NCI-H1092 treated with DMSO at 0.1 percent for 48 hours (cell line): Measurements from ENCODE around the gene SLC38A9.
A peak's percentile ranks its signal among the peaks of the same experiment; 100 is the strongest.
"Not testable (repeated sequence)": the region's sequence is repeated elsewhere in the genome, so short reads cannot be mapped to it uniquely, and the experiment has no call there.

Source experiments
- DNase-seq: peaks from one replicate; lab custom pipeline; 2025; lab: John Stamatoyannopoulos, UW

SLC38A9 gene

DNA sequence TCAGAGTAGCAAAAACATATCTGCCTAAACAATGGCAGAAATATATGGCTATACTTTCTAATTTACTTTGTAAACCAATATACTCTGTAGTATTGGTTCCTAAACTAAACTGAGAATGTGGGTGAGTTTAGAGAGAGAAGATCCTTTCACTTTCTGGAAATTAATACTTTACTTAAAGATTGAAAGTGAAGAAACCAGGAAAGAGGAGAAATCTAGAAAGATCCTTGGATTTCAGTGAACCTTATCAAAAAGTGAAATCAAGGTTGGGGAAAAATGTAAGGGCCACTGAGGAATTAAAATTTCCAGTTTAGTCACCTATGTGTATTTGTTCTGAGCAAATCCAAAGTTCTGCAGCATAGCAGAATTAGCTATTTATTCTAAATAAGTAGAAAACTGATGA is 5.9 kb downstream of the SLC38A9 start:
- no peak for DNase-seq

DNA sequence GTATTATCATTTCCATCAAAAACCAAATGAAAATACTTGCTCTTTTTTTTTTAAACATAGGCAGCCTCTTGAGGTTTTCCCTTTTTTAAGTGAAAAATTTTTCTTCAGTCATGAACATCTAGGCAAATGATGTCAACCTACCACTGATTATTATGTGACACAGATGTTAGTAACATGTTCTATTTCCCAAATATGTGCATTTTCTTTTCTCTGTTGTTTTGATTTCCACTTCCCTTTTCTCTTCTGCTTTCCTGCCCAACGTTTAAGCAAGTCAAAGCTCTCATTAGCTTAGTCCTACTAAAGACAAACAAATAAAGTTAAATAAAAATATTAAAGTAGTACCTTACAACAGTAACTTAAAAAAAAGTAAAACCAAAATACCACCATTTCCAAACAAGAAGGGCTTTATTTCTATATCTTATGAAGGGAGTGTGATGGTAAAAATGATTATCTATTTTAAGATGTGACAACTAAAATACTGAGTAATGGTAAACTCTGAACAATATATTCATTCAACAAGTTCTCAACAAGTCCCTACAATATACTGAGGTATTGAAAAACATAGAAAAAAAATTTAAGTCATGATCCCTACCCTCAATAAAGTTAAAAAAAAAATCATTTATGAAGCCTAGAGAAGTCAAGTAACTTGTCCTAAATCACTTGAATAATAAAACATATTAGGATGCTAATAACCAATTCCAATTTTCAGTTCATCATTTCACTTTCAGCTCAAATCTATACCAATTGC is 9.4 kb downstream of the SLC38A9 start:
- DNase-seq = no peak

DNA sequence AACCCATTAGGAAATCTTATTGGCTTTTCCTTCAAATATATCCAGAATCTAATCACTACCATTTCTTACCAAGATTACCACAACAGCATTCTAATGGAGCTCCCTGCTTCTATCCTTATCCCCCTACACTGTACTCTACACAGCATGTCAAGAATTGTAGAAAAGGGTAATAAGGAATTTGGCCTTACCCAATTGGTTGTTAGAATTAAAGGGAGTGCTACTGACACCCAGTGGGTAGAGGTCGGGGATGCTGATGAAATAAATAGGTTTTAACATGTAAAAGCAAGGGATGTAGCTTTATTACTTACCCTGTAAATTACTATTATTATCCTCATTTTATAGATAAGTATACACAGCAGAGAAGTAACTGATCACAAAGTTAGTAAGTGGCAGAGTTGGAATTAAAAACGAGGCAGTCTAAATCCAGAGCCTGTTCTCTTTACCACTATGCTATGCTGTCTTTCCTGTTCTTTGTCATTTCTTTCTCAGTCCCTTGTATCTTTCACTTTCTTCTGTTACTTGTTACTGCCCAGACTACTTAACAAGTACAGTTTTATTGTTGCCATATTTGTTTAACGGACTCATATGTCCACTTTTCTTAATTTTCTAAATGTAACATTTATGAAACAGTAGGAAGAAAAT is 10.5 kb downstream of the SLC38A9 start:
- DNase-seq = no peak

- DNase-seq = no peak
These were observed 11.4 kb downstream of the SLC38A9 start for GRCh38 chr5:55700745-55701144.

DNA sequence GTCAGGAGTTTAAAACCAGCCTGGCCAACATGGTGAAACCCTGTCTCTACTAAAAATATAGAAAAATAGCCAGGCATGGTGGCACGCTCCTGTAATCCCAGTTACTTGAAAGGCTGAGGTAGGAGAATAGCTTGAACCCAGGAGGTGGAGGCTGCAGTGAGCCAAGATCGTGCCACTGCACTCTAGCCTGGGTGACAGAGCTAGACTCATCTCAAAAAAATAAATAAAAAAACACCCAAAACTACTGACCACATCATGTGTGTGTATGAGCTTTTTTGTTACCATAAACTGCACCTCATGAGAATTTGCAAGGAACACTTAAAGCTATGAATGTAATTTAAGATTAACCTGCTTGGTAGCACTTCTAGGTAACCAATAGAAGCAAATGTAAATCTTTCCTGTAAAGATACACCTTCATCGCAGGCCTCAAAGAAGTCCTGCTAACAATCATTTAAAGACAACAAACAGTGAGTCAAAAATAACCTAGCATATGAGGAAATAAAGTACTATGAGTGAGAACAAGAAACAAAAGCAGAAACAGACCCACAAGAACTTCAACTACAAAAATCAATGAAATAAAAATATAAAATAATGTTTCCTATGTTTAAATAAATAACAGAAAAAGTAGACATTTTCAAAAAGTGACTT is 13.0 kb downstream of the SLC38A9 start:
- no peak for DNase-seq

GRCh38 chr5:55696704-55697103 is 15.4 kb downstream of the SLC38A9 start:
- DNase-seq = not testable (repeated sequence)

- no peak for DNase-seq
These were observed 17.8 kb downstream of the SLC38A9 start for GRCh38 chr5:55694152-55694830.

DNA sequence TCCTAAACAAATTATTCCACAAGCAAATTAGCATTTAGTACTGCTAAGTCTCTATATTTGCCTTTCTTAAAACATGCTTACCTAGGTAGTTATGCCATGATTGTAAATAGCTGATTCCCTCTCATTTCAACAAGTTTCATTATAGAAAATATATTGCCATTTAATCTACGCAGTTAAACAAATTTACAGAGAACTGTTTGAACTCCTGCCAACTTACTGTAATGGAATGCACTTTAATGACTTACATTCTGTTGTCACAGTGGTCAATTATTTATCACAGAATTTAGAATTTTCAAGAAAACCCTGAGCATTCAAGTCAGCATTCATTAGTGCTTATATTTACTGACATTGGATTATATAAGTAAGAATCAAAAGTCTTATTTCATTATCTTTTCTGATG is 19.6 kb downstream of the SLC38A9 start:
- no peak for DNase-seq

DNA sequence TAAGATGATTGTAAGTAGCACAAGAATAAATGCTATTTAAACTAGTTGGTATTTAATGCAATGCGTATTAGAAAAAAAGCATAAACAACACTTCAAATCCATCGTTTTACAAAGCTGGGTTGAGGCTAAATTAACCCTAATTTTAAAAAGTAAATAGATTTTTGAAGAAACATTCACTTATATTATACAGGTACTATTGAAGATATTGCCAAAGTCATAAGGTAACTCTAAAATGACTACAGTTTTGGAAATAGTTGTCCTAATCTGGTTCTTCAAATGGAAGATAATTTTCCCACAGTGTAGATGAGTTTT is 20.1 kb downstream of the SLC38A9 start:
- no peak for DNase-seq

DNA sequence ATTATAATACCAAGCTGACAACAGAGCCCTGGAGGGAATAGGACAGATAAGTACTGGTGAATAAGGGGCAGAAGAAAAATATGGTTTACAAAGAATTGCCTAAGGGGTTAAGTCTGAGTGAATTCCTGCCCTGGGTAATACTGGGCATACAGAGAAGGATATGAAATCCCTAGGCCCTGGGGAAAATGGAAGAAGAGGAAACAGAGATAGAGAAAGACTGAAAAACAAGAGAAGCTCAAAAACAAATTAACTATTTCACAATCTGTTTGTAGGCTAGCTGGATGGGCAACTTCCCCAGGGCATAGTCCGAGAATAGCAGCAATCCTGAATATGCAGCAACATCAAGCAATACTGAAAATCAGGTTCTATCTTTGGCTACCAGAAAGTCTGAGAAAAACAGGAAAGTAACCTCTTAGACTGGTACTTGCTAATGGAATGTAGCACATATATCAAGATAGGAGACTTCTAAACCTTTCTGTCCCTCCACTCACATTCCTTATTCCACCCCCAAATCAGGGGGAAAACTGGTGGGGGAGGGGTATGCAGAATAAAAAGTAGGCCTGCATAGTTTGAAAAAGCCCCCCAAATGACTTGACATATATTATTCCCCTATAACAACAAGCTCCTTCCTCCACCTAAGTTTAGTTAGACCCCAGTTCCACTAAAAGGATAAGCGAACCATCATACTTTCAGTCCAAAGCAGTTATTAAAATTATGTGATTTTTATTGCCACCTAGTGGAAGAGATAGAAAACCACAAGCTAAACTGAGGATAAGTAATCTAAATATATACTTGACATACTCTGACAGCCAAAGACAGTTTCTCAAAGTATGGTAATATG is 20.6 kb downstream of the SLC38A9 start:
- peak; percentile 28 for DNase-seq

DNA sequence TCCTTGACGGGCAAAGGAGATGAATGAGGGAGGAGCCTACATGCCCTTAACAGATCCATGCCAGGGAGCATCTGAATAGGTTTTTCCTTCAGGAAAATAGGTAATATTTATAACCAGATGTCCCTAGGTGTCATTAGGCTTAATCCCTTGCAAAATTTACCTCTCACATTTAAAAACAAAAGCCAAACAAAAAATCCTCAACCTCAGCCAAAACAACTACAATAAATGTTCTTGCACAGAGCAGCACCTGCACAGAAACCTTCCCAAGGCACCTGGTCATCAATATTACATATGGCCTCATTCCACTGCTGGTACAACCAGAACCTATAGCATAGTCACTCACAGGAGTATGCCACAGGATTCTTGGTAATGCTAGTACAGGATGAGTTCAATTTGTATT is 30.1 kb downstream of the SLC38A9 start:
- no peak for DNase-seq

- DNase-seq = no peak
These were observed 30.8 kb downstream of the SLC38A9 start for GRCh38 chr5:55681301-55681700.

GRCh38 chr5:55680353-55680752 is 31.8 kb downstream of the SLC38A9 start:
- no peak for DNase-seq

DNA sequence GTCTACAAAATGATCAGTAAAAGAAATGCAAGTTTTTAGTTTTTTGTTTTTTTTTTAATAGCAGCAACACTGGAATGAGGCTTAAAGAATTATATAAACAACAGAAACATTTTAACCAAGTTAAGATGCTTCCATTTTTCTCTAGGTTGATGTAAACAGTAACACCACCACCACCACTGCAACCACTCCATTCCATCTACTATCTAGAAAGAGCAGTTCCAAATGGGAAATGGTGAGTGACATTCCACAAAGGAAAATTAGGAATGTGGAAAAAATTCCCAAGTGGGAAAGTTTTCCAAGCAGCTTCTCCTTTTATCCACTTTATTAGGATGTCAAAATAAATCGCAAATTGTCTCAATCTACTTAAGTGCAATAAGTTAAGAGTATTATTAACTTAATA is 32.6 kb downstream of the SLC38A9 start:
- DNase-seq = no peak

DNA sequence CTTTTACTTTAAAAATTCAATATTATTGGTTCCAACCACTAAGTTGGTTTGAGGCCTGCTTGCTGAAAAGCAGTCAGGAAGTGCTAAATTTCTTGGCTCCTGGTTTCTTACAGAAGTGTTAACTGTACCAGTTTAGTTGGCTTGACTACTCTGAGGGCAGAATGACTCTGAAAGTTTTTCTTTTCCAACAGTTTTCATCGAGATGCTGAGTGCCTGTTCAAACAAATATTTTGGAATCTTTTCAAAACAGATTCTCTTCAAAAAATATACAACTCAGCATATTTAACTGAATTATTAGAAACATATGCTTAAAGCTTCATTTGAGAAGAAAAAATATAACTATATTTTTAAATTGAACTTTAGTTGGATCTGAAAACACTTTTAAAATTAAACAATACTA is 37.0 kb downstream of the SLC38A9 start:
- DNase-seq = no peak

- DNase-seq = no peak
These were observed 37.8 kb downstream of the SLC38A9 start for GRCh38 chr5:55674340-55674739.

- no peak for DNase-seq
These were observed 39.6 kb downstream of the SLC38A9 start for GRCh38 chr5:55672477-55672911.

GRCh38 chr5:55671975-55672374 is 40.1 kb downstream of the SLC38A9 start:
- DNase-seq = no peak

DNA sequence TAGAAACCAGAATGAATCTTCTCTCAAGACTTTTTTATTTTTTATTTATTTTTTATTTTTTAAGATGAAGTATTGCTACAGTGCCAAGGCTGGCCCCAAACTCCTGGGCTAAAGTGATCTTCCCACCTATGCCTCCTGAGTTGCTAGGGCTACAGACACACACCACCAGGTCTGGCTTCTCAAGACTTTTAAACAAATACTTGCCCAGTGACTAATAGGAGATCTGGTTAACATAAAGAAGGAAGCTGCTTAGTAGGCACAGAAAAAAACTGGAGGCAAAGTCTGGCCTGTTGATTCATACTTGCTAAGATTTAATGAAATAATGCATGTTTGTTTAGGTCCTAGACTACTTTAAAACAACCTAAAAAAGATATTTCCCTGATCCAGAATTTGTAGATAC is 43.8 kb downstream of the SLC38A9 start:
- DNase-seq = no peak

DNA sequence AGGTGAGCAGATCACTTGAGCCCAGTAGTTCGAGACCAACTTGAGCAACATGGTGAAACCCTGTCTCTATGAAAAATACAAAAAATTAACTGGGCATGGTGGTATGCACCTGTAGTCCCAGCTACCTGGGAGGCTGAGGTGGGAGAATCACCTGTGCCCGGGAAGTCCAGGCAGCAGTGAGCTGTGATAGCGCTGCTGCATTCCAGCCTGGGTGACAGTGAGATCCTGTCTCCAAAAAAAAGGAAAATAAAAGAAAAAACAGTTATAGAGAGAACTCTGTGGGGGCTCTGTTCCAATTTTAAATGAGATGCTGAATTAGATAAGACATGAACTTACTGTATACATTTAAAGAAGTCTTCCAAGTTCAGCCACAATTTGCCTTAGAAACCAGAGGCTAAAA is 44.2 kb downstream of the SLC38A9 start:
- DNase-seq = no peak

DNA sequence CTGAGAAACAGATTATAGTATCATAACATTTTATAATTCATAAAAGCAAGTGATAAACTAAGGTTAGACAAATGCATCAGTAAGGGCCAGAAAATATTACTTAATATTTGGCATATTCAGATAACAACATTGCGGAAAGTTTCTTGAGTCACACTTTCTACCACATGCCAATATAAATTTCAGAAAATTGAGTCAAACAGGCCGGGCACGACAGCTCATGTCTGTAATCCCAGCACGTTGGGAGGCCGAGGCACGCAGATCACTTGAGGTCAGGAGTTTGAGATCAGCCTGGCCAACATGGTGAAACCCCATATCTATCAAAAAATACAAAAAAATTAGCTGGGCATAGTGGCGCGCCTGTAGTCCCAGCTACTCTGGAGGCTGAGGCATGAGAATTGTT is 47.1 kb downstream of the SLC38A9 start:
- DNase-seq = no peak

GRCh38 chr5:55657443-55657842 is 54.7 kb downstream of the SLC38A9 start:
- DNase-seq = no peak
